HCT116 (cell line): ENCODE results near the gene M1AP. TPM values are rescaled to one million over a fixed set of nuclear protein-coding genes. Genes with fewer than 3 reads are reported as not detected.

Source experiments
- ATAC-seq: fragments of 200-7000 bp; cut with Tn5 transposase; 2 replicates; pipeline ENCODE4 v1.9.1; 2020; ENCODE audit warnings: mild to moderate bottlenecking, moderate library complexity
- BruUV-seq: library from RNA; stranded (reverse); fragments of 400-500 nt; replicated peaks from 2 replicates; lab custom pipeline; 2021; lab: Mats Ljungman, UMichigan
- CTCF ChIA-PET: fragments of 300-600 bp; sonication (Branson Sonifier 250); formaldehyde crosslinking; loops from one replicate; lab custom pipeline; 2021; ENCODE audit warnings: antibody characterized with exemption; lab: Charles Lee
- POLR2A ChIA-PET: fragments of 300-600, 350-600 bp; sonication (Branson Sonifier 250); formaldehyde crosslinking; loops from one replicate; lab custom pipeline; 2021; ENCODE audit warnings: antibody characterized with exemption; lab: Charles Lee
- RAD21 ChIA-PET, 2 experiments: fragments of 300-600 bp; sonication (Branson Sonifier 250); formaldehyde crosslinking; loops; one replicate each; lab custom pipeline; 2023; ENCODE audit warnings: low total read pairs in 2 of 2; ENCODE audit not compliant: uncharacterized antibody in 2 of 2, unreplicated experiment in 2 of 2, low non-redundant PET in 1 of 2; lab: Charles Lee
- DNase-seq: peaks from one replicate; pipeline ENCODE4 v3.0.0-alpha.2; 2010; ENCODE audit warnings: low read depth, low spot score
- H2AFZ ChIP-seq: fragments of 200-600 bp; shearing (Covaris generic), sonication (generic); 2 replicates; pipeline ENCODE4 v1.6.1; 2017; ENCODE audit warnings: low read depth, mixed run types, mixed read lengths, antibody characterized with exemption, low read length; ENCODE audit not compliant: poor library complexity, severe bottlenecking
- H3K27ac ChIP-seq: 2 replicates; pipeline ENCODE4 v1.5.1; 2012; ENCODE audit warnings: low read depth, low read length
- H3K27me3 ChIP-seq: fragments of 200-600 bp; sonication (generic); 2 replicates; pipeline ENCODE4 v1.6.1; 2016; ENCODE audit warnings: mixed run types, low read length, mixed read lengths; ENCODE audit not compliant: insufficient read depth
- H3K36me3 ChIP-seq, 2 experiments: fragments of 200-500 bp in 1 of 2; fragments of 200-600 bp in 1 of 2; sonication (Bioruptor generic) in 1 of 2; sonication (generic) in 1 of 2; 2 replicates each; pipeline versions ENCODE4 v1.5.1 to v1.6.1; 2014 to 2016; ENCODE audit warnings: low read length in 2 of 2, inconsistent platforms in 1 of 2, mixed read lengths in 1 of 2, mixed run types in 1 of 2; ENCODE audit not compliant: insufficient read depth in 2 of 2, control insufficient read depth in 1 of 2
- H3K4me1 ChIP-seq, 2 experiments: fragments of 200-600 bp in 1 of 2; sonication (generic) in 1 of 2; 2 replicates each; pipeline versions ENCODE4 v1.5.1 to v1.6.1; 2012 to 2017; ENCODE audit warnings: low read length in 2 of 2, inconsistent platforms in 1 of 2, mild to moderate bottlenecking in 1 of 2, mixed read lengths in 1 of 2, mixed run types in 1 of 2, moderate library complexity in 1 of 2; ENCODE audit not compliant: insufficient read depth in 2 of 2, control insufficient read depth in 1 of 2
- H3K4me2 ChIP-seq: fragments of 200-600 bp; sonication (generic); 2 replicates; pipeline ENCODE4 v1.6.1; 2017; ENCODE audit warnings: mixed run types, low read length, mixed read lengths
- H3K4me3 ChIP-seq, 2 experiments: fragments of 200-600 bp in 1 of 2; sonication (generic) in 1 of 2; replicated peaks in 1 of 2; 2 replicates each; pipeline ENCODE4 v1.5.1; 2011 to 2016; ENCODE audit warnings: low read length in 2 of 2, control low read depth in 1 of 2, low read depth in 1 of 2, mild to moderate bottlenecking in 1 of 2, mixed read lengths in 1 of 2, mixed run types in 1 of 2
- H3K79me2 ChIP-seq: fragments of 200-600 bp; sonication (generic); 2 replicates; pipeline ENCODE4 v1.6.1; 2017; ENCODE audit warnings: mild to moderate bottlenecking, mixed run types, low read length, moderate library complexity, mixed read lengths; ENCODE audit not compliant: insufficient read depth
- H3K9ac ChIP-seq: fragments of 200-600 bp; sonication (generic); 2 replicates; pipeline ENCODE4 v1.6.1; 2016; ENCODE audit warnings: low read length, mixed read lengths
- H3K9me2 ChIP-seq: fragments of 200-600 bp; sonication (generic), shearing (Covaris generic); 2 replicates; pipeline ENCODE4 v1.6.1; 2017; ENCODE audit warnings: mixed run types, mild to moderate bottlenecking, moderate library complexity; ENCODE audit not compliant: insufficient read depth
- H3K9me3 ChIP-seq, 2 experiments: fragments of 200-500 bp in 1 of 2; fragments of 200-600 bp in 1 of 2; sonication (Bioruptor generic) in 1 of 2; sonication (generic) in 1 of 2; 2 replicates each; pipeline ENCODE4 v1.6.1; 2014 to 2017; ENCODE audit warnings: low read length in 2 of 2, mixed read lengths in 2 of 2, inconsistent platforms in 1 of 2, low read depth in 1 of 2, mild to moderate bottlenecking in 1 of 2, mixed run types in 1 of 2, moderate library complexity in 1 of 2; ENCODE audit not compliant: control insufficient read depth in 1 of 2, insufficient read depth in 1 of 2
- H4K20me1 ChIP-seq: fragments of 200-600 bp; sonication (generic), shearing (Covaris generic); 2 replicates; pipeline ENCODE4 v1.6.1; 2017; ENCODE audit warnings: mixed run types, mild to moderate bottlenecking, moderate library complexity; ENCODE audit not compliant: insufficient read depth
- CEBPB ChIP-seq: IDR thresholded peaks from 2 replicates; pipeline ENCODE4 v1.6.1; 2012; ENCODE audit warnings: low read depth
- ELF1 ChIP-seq: IDR thresholded peaks from 2 replicates; pipeline ENCODE4 v1.6.1; 2012; ENCODE audit warnings: low read depth, borderline replicate concordance
- EZH2 ChIP-seq: fragments of 200-600 bp; sonication (generic); IDR thresholded peaks from 2 replicates; pipeline ENCODE4 v1.6.1; 2017; ENCODE audit warnings: antibody characterized with exemption, mixed run types
- YY1 ChIP-seq: IDR thresholded peaks from 2 replicates; pipeline ENCODE4 v1.6.1; 2011; ENCODE audit warnings: low read length, low read depth, moderate library complexity, mild to moderate bottlenecking; ENCODE audit not compliant: insufficient replicate concordance; ENCODE audit errors: extremely low read depth
- ZFX ChIP-seq: fragments of 450-650 bp; IDR thresholded peaks from 2 replicates; pipeline ENCODE4 v1.6.1; 2017
- intact Hi-C: fragments of 100-400 bp; cut with micrococcal nuclease; formaldehyde crosslinking; loops from 2 replicates; pipeline ENCODE4 v1.10.0; 2022
- total RNA-seq: library from RNA; stranded (reverse); gene quantifications from one replicate; pipeline ENCODE4 v1.2.1, GENCODE V29; 2021; ENCODE audit not compliant: unreplicated experiment
- TF ChIP-seq, protein P1 (sequence below), 3 experiments: fragments of 200-600 bp in 1 of 3; sonication (generic) in 1 of 3; IDR thresholded peaks in 2 of 3; conservative IDR thresholded peaks in 1 of 3; 2 replicates each; pipeline ENCODE4 v1.5.1; 2012 to 2017; ENCODE audit warnings: low read depth in 2 of 3, low read length in 2 of 3, antibody characterized with exemption in 1 of 3, borderline replicate concordance in 1 of 3, control low read depth in 1 of 3, mild to moderate bottlenecking in 1 of 3, mixed read lengths in 1 of 3, mixed run types in 1 of 3, moderate library complexity in 1 of 3; ENCODE audit not compliant: insufficient read depth in 1 of 3
- TF ChIP-seq, protein P2 (sequence below): IDR thresholded peaks from 2 replicates; pipeline ENCODE4 v1.6.1; 2012
- TF ChIP-seq, protein P3 (sequence below): IDR thresholded peaks from 2 replicates; pipeline ENCODE4 v1.6.1; 2012

M1AP gene
- total RNA-seq, 1 experiment from 2014 or later, result 28.2 TPM

DNA sequence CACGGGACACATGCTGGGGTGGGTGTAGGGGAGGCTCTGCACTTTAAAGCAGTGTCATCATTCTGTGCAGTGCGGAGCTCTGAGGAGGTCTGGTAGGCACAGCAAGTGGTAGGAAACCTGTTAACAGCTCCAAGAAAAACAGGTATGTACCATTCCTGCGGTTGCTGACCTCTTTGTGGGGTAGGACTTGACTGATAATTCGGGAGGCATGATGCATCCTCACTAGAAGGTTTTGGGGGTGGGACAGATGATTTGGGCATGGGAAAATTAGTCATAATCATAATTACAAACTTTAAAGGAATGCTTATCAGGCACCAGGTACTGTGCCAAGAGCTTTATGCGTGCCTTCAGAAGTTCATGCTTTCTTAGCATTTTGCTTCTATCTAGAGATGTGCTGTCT is 83.9 kb downstream of the M1AP start:
- DNase-seq (no peak), ATAC-seq (no peak)
- no peaks in the 10 kb centered on the region for H3K27me3 ChIP-seq
- H3K36me3 ChIP-seq, result 0 out of 4 replicates have a peak, but pooled peaks cover 0 to 3% of the 10 kb centered on the region in 2 experiments
- no TSS peak for BruUV-seq
- intact Hi-C loops, result no loop called here
- ChIA-PET POLR2A (no interaction called here), RAD21 (no interaction called here)
- H3K9me3 ChIP-seq, result no peaks in the 10 kb centered on the region
- no peaks in the 10 kb centered on the region for H3K79me2 ChIP-seq
- H4K20me1 ChIP-seq, result no peaks in the 10 kb centered on the region
- no peaks in the 10 kb centered on the region for H3K9me2 ChIP-seq
- TF ChIP-seq, protein P1, sequence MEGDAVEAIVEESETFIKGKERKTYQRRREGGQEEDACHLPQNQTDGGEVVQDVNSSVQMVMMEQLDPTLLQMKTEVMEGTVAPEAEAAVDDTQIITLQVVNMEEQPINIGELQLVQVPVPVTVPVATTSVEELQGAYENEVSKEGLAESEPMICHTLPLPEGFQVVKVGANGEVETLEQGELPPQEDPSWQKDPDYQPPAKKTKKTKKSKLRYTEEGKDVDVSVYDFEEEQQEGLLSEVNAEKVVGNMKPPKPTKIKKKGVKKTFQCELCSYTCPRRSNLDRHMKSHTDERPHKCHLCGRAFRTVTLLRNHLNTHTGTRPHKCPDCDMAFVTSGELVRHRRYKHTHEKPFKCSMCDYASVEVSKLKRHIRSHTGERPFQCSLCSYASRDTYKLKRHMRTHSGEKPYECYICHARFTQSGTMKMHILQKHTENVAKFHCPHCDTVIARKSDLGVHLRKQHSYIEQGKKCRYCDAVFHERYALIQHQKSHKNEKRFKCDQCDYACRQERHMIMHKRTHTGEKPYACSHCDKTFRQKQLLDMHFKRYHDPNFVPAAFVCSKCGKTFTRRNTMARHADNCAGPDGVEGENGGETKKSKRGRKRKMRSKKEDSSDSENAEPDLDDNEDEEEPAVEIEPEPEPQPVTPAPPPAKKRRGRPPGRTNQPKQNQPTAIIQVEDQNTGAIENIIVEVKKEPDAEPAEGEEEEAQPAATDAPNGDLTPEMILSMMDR (IDR thresholded peaks at IDR 0.05 in 2 of 3, conservative IDR thresholded peaks at IDR 0.05 in 1 of 3; ENCODE audit: borderline replicate concordance in 1 of 3, insufficient read depth in 1 of 3, low read depth in 2 of 3, low read length in 2 of 3), result no peak
- TF ChIP-seq CEBPB (no peak), ZFX (no peak), EZH2 (no peak), YY1 (no peak), ELF1 (no peak)
- TF ChIP-seq, protein P2, sequence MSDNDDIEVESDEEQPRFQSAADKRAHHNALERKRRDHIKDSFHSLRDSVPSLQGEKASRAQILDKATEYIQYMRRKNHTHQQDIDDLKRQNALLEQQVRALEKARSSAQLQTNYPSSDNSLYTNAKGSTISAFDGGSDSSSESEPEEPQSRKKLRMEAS, result no peak
- TF ChIP-seq, protein P3, sequence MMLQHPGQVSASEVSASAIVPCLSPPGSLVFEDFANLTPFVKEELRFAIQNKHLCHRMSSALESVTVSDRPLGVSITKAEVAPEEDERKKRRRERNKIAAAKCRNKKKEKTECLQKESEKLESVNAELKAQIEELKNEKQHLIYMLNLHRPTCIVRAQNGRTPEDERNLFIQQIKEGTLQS, result no peak
- TF ChIP-seq, all 23 proteins: peak for 0
- no peak overlapping the region for H3K27ac ChIP-seq
- no peak overlapping the region for H3K4me2 ChIP-seq
- H2AFZ ChIP-seq, result no peak overlapping the region
- peaks cover 0 to 18% of the 10 kb centered on the region in 2 experiments; a peak in 1 of 4 replicates for H3K4me1 ChIP-seq
- CTCF ChIA-PET, result no interaction called here
- H3K4me3 ChIP-seq, result no peak overlapping the region
- H3K9ac ChIP-seq, result no peak overlapping the region
